Activated CD4-positive, alpha-beta T cell treated with anti-CD3 and anti-CD28 coated beads, Interleukin-2, amount 50 U/mL, for 1 hour (primary cell): ENCODE measurements around the gene BNIP3.
"Not testable (repeated sequence)": the region's sequence is repeated elsewhere in the genome, so short reads cannot be mapped to it uniquely, and the experiment has no call there.

Experiments used
- DNase-seq: peaks from one replicate; pipeline ENCODE4 v3.0.0-alpha.2; 2020

BNIP3 gene

GRCh38 chr10:131977323-131978096 is 4.2 kb downstream of the BNIP3 start:
- DNase-seq, result no peak

GRCh38 chr10:131975796-131976195 is 5.9 kb downstream of the BNIP3 start:
- DNase-seq, result no peak

- no peak for DNase-seq
Observed at GRCh38 chr10:131975003-131975402, 6.7 kb downstream of the BNIP3 start.

- DNase-seq, result no peak
Observed at GRCh38 chr10:131974034-131974817, 7.5 kb downstream of the BNIP3 start.

GRCh38 chr10:131973160-131973951 is 8.4 kb downstream of the BNIP3 start:
- no peak for DNase-seq

GRCh38 chr10:131972474-131973071 is 9.2 kb downstream of the BNIP3 start:
- no peak for DNase-seq

- no peak for DNase-seq
Observed at GRCh38 chr10:131971591-131971990, 10.1 kb downstream of the BNIP3 start.

- no peak for DNase-seq
Observed at GRCh38 chr10:131970946-131971345, 10.8 kb downstream of the BNIP3 start.

GRCh38 chr10:131968949-131969348 is 12.8 kb downstream of the BNIP3 start:
- no peak for DNase-seq

- DNase-seq, result no peak
Observed at GRCh38 chr10:131964298-131964697, 17.4 kb downstream of the BNIP3 start.

GRCh38 chr10:131963811-131964210 is 17.9 kb downstream of the BNIP3 start:
- no peak for DNase-seq

- DNase-seq, result no peak
Observed at GRCh38 chr10:131963350-131963749, 18.4 kb downstream of the BNIP3 start.

- DNase-seq, result no peak
Observed at GRCh38 chr10:131961777-131962662, 19.7 kb downstream of the BNIP3 start.

- DNase-seq, result no peak
Observed at GRCh38 chr10:131961047-131961776, 20.5 kb downstream of the BNIP3 start.

GRCh38 chr10:131960631-131961046 is 21.1 kb downstream of the BNIP3 start:
- no peak for DNase-seq

- DNase-seq, result no peak
Observed at GRCh38 chr10:131959841-131960240, 21.9 kb downstream of the BNIP3 start.

GRCh38 chr10:131955591-131956340 is 26.0 kb downstream of the BNIP3 start:
- no peak for DNase-seq

- DNase-seq, result no peak
Observed at GRCh38 chr10:131954356-131954965, 27.3 kb downstream of the BNIP3 start.

GRCh38 chr10:131949908-131950307 is 31.8 kb downstream of the BNIP3 start:
- not testable (repeated sequence) for DNase-seq
